HG02678 (cell line): Measurements from ENCODE around the gene SLC9A9.

Experiments used
- ATAC-seq: cut with Tn5 transposase; IDR thresholded peaks from one replicate; pipeline ENCODE4 v1.9.1; 2021; ENCODE audit warnings: mild to moderate bottlenecking, moderate library complexity; ENCODE audit not compliant: unreplicated experiment

SLC9A9 gene

GRCh38 chr3:143604402-143605185 lies 243.7 kb downstream of the SLC9A9 start:
- ATAC-seq, result peak; percentile 83

DNA sequence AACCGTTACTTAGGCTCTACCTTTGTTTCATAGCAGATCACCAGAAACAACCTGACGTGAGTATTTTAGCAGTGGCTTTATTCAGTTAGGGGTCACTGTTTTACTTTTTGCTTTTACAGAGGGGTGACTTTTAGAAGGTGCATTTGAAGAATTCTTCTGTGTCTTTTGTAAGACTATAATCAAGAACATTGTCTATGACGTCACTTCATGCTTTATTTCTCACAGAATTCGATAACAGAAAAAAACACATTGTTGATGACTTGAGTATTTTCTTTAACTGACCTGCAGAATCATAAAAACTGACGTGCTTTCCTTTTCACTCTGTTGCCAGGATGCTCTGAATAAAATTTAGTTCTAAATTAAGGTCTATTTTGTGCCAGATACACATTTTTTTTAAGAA lies 244.5 kb downstream of the SLC9A9 start:
- no peak for ATAC-seq

- ATAC-seq, result no peak
Measured at GRCh38 chr3:143601723-143602484, 246.4 kb downstream of the SLC9A9 start.

DNA sequence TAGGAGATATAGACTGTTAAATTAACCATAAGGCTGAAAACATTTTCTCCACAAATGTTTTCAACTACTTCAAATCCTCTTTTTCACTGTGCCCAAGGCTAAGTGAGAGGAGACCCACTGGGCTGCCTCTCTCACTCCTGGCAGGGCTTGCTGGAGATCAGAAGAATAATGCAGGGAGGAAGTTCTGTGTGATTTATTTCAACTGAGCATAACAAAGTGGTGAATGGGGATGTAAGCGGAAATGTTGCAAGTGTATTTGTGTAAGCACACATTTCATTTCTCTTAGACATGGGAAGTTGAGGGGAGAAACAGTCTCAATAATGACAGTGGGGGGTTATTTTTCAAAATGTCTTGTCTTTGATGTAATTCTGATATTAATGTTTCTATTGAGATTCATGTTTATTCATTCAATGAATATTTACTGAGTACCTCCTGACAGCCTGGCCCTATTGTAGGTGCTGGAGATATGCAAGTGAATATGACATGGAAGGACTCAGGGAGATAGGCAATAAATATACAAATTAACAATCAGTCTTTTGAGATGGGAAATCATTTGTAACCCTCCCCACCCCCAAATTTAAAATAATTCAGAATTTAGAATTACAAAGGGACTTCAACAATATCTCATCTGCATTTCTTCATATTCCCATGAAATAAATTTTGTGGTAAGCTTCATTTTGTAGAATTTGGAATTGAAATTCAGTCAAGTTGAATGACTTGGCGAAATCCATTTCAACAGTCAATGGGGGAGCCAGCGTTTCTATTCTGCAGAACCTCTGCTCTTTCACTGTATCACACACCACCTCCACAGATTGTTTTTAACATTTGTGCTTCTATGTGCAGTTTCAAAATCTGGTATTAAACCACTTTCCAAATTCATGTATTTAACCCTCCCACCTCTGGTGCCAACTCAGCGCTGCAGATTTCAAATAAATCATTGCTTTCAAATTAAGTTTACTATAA lies 247.2 kb downstream of the SLC9A9 start:
- ATAC-seq, result no peak

GRCh38 chr3:143597774-143598652 lies 250.3 kb downstream of the SLC9A9 start:
- ATAC-seq, result no peak

- ATAC-seq, result no peak
Measured at GRCh38 chr3:143596957-143597642, 251.2 kb downstream of the SLC9A9 start.

GRCh38 chr3:143595456-143596077 lies 252.7 kb downstream of the SLC9A9 start:
- ATAC-seq, result peak; percentile 94

DNA sequence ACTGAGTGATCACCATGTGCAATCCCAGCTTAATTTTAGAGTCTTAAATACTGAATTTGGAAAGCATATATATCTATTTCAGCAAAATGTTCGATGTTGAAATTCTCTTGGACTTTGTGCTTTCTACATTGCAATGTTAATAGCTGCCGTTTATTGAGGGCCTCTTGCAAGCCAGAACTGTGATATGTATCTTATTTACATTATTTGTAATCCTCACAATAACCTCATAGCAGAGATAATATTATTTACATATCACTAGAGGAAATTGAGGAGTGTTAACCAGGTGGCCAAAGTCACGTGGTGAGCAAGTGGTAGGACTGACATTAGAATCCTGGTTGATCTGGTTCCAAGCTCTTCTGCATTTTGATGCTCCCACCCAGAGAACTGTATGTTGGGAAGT lies 254.1 kb downstream of the SLC9A9 start:
- ATAC-seq, result no peak

GRCh38 chr3:143590660-143591059 lies 257.6 kb downstream of the SLC9A9 start:
- ATAC-seq, result no peak

DNA sequence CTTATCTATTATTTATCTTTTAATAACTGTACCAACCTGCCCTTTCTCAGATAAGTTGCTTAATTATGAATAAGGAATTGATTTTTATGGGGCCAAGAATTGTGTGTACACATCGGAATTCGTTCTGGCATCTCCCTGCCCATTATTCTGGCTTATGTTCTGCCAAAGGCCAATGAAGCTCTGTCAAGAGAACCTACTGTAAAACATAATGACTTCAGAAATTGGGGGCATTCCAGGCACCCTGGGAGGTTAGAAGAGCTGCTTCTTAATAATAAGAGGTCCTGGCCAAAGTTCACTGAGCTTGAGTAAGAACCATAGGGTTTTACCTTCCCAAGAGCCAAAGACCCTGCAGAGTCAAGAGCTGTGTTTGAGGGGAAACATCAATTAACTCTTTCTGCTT lies 261.7 kb downstream of the SLC9A9 start:
- ATAC-seq, result no peak

GRCh38 chr3:143585720-143586456 lies 262.4 kb downstream of the SLC9A9 start:
- ATAC-seq, result no peak

GRCh38 chr3:143584474-143584873 lies 263.8 kb downstream of the SLC9A9 start:
- no peak for ATAC-seq

GRCh38 chr3:143581972-143582722 lies 266.1 kb downstream of the SLC9A9 start:
- no peak for ATAC-seq

DNA sequence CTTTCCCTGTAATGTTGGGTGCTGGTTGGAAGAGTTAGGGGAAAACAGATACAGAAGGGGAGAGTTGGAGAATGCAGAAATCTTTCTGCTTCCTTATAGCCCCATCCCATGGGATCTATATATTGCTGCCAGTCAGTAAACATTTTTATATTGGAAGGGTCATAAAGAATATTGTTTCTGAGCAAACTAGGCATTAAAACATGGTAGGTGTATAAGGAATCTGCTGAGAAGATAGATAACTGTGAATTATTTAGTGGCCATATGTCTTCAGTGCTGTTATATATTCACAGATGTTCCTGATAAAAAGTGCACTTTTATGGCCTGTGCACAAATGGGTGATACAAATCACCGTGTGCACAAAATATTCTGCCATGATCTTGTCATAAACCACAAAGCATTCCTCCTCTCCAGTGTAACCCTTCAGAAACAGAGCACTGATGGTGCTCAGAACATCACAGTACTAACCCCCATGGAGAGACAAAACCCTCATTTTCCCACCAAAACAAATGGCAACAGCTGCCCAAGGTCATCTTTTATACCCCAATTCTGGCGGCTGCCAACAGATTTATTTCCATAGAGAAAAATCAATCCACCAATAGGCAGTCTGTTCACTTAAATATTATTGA lies 269.3 kb downstream of the SLC9A9 start:
- no peak for ATAC-seq

GRCh38 chr3:143576568-143577270 lies 271.5 kb downstream of the SLC9A9 start:
- no peak for ATAC-seq

- no peak for ATAC-seq
Measured at GRCh38 chr3:143574933-143575332, 273.3 kb downstream of the SLC9A9 start.
